ENCODE measurements around the gene C11orf42. TPM values are rescaled to one million over a fixed set of nuclear protein-coding genes. Genes with fewer than 3 reads are reported as not detected.

C11orf42 gene
- not detected for total RNA-seq (ENCODE audit: unreplicated experiment)
- long read RNA-seq, result 0 reads

DNA sequence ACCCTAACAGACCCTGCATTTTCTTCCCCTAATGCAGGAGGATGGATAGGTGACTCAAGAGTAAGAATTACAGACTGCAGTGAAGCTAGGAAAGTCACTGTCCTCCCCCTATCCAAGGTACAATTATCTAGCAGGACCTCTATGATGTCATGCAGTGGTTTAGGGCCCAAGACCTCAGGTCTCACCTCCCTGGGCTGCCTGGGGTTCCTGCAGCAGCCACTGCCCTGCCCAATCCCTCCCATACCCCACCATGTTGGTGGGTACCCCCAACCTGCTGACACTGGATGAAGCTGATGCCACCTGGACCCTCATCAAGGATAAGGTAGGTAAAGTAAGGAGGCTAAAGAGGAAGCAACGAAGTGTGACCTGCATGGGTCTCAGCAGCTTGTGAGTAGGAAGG, at the start of gene C11orf42:
Gene C11orf42 (plus strand): TSS at position 192 of the 400 bp plus-strand sequence. CDS start 59 bp downstream, at position 251.
- Mint-ChIP-seq H3K4me1 (ENCODE audit: unreplicated experiment) (no peaks in the 10 kb centered on the region), H3K27me3 (ENCODE audit: unreplicated experiment) (no peaks in the 10 kb centered on the region), H3K4me3 (ENCODE audit: unreplicated experiment) (no peak within 1 kb of the TSS), H3K9me3 (ENCODE audit: unreplicated experiment) (no peaks in the 10 kb centered on the region), H3K27ac (ENCODE audit: unreplicated experiment) (no peak within 1 kb of the TSS), H3K36me3 (ENCODE audit: low read depth, unreplicated experiment) (peaks cover 9% of the 10 kb centered on the region)
- TF ChIP-seq, protein P1, sequence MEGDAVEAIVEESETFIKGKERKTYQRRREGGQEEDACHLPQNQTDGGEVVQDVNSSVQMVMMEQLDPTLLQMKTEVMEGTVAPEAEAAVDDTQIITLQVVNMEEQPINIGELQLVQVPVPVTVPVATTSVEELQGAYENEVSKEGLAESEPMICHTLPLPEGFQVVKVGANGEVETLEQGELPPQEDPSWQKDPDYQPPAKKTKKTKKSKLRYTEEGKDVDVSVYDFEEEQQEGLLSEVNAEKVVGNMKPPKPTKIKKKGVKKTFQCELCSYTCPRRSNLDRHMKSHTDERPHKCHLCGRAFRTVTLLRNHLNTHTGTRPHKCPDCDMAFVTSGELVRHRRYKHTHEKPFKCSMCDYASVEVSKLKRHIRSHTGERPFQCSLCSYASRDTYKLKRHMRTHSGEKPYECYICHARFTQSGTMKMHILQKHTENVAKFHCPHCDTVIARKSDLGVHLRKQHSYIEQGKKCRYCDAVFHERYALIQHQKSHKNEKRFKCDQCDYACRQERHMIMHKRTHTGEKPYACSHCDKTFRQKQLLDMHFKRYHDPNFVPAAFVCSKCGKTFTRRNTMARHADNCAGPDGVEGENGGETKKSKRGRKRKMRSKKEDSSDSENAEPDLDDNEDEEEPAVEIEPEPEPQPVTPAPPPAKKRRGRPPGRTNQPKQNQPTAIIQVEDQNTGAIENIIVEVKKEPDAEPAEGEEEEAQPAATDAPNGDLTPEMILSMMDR (IDR thresholded peaks at IDR 0.05; ENCODE audit: unreplicated experiment), result no peak
- no peak for DNase-seq (ENCODE audit: low spot score)

DNA sequence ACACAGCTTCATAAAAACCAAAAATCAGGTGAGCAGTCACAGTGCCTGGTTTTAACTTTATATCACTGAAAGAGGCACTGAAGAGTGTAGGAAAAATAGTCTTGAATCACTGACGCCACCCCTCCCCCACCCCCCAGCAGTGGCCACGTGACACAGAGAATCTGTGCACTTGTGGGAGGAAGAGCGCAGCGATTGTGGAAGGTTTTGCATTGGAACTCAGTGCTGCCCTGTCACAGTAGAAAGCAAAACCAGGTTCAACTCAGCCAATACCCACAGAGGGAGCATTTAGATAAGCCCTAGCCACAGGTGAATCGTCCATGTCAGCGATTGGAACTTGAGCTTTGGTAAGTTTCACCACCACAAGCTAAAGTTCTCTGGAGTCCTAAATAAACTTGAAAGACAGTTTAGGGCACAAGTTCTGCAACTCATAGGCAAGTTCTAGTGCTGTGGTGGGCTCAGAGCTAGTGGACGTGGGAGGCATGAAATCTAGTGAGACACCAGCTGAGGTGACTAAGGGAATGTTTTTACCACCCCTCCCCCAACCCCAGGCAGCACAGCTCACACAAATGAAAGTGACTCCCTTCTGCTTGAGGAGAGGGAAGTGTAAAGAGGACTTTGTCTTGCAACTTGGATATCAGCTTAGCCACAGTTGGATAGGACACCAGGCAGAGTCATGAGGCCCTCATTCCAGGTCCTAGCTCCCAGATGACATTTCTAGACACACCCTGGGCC, 48.6 kb upstream of the C11orf42 start:
- TF ChIP-seq, protein P1 (IDR thresholded peaks at IDR 0.05; ENCODE audit: unreplicated experiment), result no peak
- Mint-ChIP-seq H3K4me3 (ENCODE audit: unreplicated experiment) (no peak overlapping the region), H3K27ac (ENCODE audit: unreplicated experiment) (peak overlapping the region; percentile 11), H3K27me3 (ENCODE audit: unreplicated experiment) (no peaks in the 10 kb centered on the region), H3K36me3 (ENCODE audit: low read depth, unreplicated experiment) (no peaks in the 10 kb centered on the region), H3K9me3 (ENCODE audit: unreplicated experiment) (no peaks in the 10 kb centered on the region), H3K4me1 (ENCODE audit: unreplicated experiment) (no peaks in the 10 kb centered on the region)
- DNase-seq (ENCODE audit: low spot score), result no peak

- Mint-ChIP-seq H3K36me3 (ENCODE audit: low read depth, unreplicated experiment) (no peaks in the 10 kb centered on the region), H3K4me3 (ENCODE audit: unreplicated experiment) (no peak within 1 kb of the TSS), H3K27ac (ENCODE audit: unreplicated experiment) (no peak within 1 kb of the TSS), H3K27me3 (ENCODE audit: unreplicated experiment) (no peaks in the 10 kb centered on the region), H3K9me3 (ENCODE audit: unreplicated experiment) (no peaks in the 10 kb centered on the region), H3K4me1 (ENCODE audit: unreplicated experiment) (peaks cover 8% of the 10 kb centered on the region)
- no peak for DNase-seq (ENCODE audit: low spot score)
- TF ChIP-seq, protein P1 (IDR thresholded peaks at IDR 0.05; ENCODE audit: unreplicated experiment), result no peak
Observed at GRCh38 chr11:6170226-6170625, 35.1 kb upstream of the C11orf42 start, which contains the start of gene OR52B2. OR52B2 (minus strand) TSS chr11:6170326; CDS start chr11:6170326, 0 bp downstream.

DNA sequence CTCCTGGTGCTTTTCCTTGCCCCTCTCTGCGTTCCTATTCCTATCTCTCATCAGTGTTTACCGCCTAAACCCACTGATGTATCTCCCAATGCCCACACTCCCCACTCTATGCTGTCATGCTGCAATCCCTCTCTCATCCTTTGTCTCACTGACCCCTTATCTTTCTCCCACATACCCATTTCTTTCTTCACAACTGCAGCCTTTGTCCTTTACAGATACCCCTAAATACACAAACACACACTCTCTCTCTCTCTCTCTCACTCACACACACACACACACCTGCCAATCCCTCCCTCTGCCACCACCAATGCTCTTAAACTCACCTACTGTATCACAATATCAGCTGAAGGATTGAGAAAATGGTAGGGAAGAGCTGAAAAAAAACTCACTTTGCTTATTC, 29.9 kb upstream of the C11orf42 start:
- Mint-ChIP-seq H3K27ac (ENCODE audit: unreplicated experiment) (no peak overlapping the region), H3K4me1 (ENCODE audit: unreplicated experiment) (peaks cover 11% of the 10 kb centered on the region), H3K4me3 (ENCODE audit: unreplicated experiment) (no peak overlapping the region), H3K36me3 (ENCODE audit: low read depth, unreplicated experiment) (peaks cover 3% of the 10 kb centered on the region), H3K27me3 (ENCODE audit: unreplicated experiment) (no peaks in the 10 kb centered on the region), H3K9me3 (ENCODE audit: unreplicated experiment) (no peaks in the 10 kb centered on the region)
- no peak for DNase-seq (ENCODE audit: low spot score)
- TF ChIP-seq, protein P1 (IDR thresholded peaks at IDR 0.05; ENCODE audit: unreplicated experiment), result no peak

DNA sequence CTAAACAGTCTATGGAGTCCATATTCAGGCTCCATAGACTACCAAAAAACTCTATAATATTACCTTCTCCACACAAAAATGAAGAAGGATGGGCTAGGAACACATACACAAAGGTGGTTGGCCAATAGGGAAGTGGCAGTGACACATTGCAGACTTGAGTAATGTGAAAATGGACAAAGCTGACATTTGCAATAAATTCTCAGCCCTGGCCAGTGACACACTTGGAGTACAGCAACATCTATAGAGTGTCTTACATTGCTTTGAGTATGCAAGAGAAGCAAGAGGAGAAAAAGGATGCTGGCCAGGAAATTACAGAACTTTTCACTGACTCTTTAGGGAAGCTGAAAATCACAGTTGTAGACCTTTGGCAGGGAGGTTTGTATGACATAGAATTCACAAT, 13.6 kb upstream of the C11orf42 start:
- Mint-ChIP-seq H3K4me1 (ENCODE audit: unreplicated experiment) (no peaks in the 10 kb centered on the region), H3K9me3 (ENCODE audit: unreplicated experiment) (no peaks in the 10 kb centered on the region), H3K4me3 (ENCODE audit: unreplicated experiment) (no peak overlapping the region), H3K27ac (ENCODE audit: unreplicated experiment) (no peak overlapping the region), H3K36me3 (ENCODE audit: low read depth, unreplicated experiment) (no peaks in the 10 kb centered on the region), H3K27me3 (ENCODE audit: unreplicated experiment) (peaks cover 2% of the 10 kb centered on the region)
- TF ChIP-seq, protein P1 (IDR thresholded peaks at IDR 0.05; ENCODE audit: unreplicated experiment), result no peak
- DNase-seq (ENCODE audit: low spot score), result no peak
